Measurements from ENCODE around the gene ENG. TPM values are rescaled to one million over a fixed set of nuclear protein-coding genes. Genes with fewer than 3 reads are reported as not detected.
A peak's percentile ranks its signal among the peaks of the same experiment; 100 is the strongest.

The ENG gene
- total and polyA plus RNA-seq, 2 experiments from 2014 or later = 1.4 to 2.6 TPM

- Histone ChIP-seq H3K27me3 (ENCODE audit: insufficient read depth) (peaks cover 12% of the 10 kb centered on the region; the same call in 1 of the 2 replicates), H2AFZ (peak overlapping the region; percentile 66), H3K79me2 (replicated peaks; ENCODE audit: insufficient read depth) (no peaks in the 10 kb centered on the region), H3K9me2 (ENCODE audit: insufficient read depth) (no peaks in the 10 kb centered on the region), H3K4me1 (ENCODE audit: insufficient read depth) (peaks cover 8% of the 10 kb centered on the region), H3K4me2 (peak overlapping the region; percentile 65), H3K27ac (ENCODE audit: low read depth) (no peak overlapping the region), H4K20me1 (replicated peaks; ENCODE audit: insufficient read depth) (no peaks in the 10 kb centered on the region), H3K4me3 (peak overlapping the region; percentile 45; the same call in 1 of the 2 replicates), H3K36me3 (ENCODE audit: insufficient read depth) (no peaks in the 10 kb centered on the region; the same call in 1 of the 2 replicates), H3F3A (replicated peaks; ENCODE audit: low read depth) (peaks cover 14% of the 10 kb centered on the region)
- no peak for TF ChIP-seq JUNB (IDR thresholded peaks at IDR 0.05; ENCODE audit: unreplicated experiment)
- peak; percentile 65 for TF ChIP-seq POLR2AphosphoS5 (IDR thresholded peaks at IDR 0.05; ENCODE audit: low read depth)
- TF ChIP-seq CTCF (conservative IDR thresholded peaks at IDR 0.05; ENCODE audit: low read depth in 2 of 2) = peak; percentile 55 to 82
- no peak for TF ChIP-seq ETS1 (IDR thresholded peaks at IDR 0.05)
- no peaks in the 10 kb centered on the region; the same call in 2 of the 3 replicates for H3K9me3 Mint-ChIP-seq
- peak overlapping the region; percentile 70 for H3K4me3 Mint-ChIP-seq
- ATAC-seq (peak; percentile 87), DNase-seq (ENCODE audit: low spot score) (peak; percentile 97)
- no peaks in the 10 kb centered on the region for H3K36me3 Mint-ChIP-seq (ENCODE audit: low read depth)
- peaks cover 21% of the 10 kb centered on the region for H3K27me3 Mint-ChIP-seq (ENCODE audit: insufficient read depth, low read depth, poor library complexity)
- H3K27ac Mint-ChIP-seq = peak overlapping the region; percentile 77; the same call in 1 of the 2 replicates
- peaks cover 34% of the 10 kb centered on the region for H3K4me1 Mint-ChIP-seq
Observed at GRCh38 chr9:127825319-127826051, 29.0 kb downstream of the ENG start.

- Histone ChIP-seq H3K27me3 (ENCODE audit: insufficient read depth) (peaks cover 9% of the 10 kb centered on the region; the same call in 1 of the 2 replicates), H3F3A (replicated peaks; ENCODE audit: low read depth) (0 out of 2 replicates have a peak, but pooled peaks cover 6% of the 10 kb centered on the region), H3K27ac (ENCODE audit: low read depth) (no peak overlapping the region), H3K4me2 (no peak overlapping the region), H3K4me3 (no peak overlapping the region), H2AFZ (no peak overlapping the region), H3K79me2 (replicated peaks; ENCODE audit: insufficient read depth) (no peaks in the 10 kb centered on the region), H3K36me3 (ENCODE audit: insufficient read depth) (no peaks in the 10 kb centered on the region), H3K4me1 (ENCODE audit: insufficient read depth) (no peaks in the 10 kb centered on the region; the same call in 1 of the 2 replicates), H4K20me1 (replicated peaks; ENCODE audit: insufficient read depth) (no peaks in the 10 kb centered on the region; the same call in 1 of the 2 replicates), H3K9me2 (ENCODE audit: insufficient read depth) (no peaks in the 10 kb centered on the region)
- Mint-ChIP-seq H3K27ac (no peak overlapping the region), H3K9me3 (no peaks in the 10 kb centered on the region), H3K4me3 (no peak overlapping the region), H3K27me3 (ENCODE audit: insufficient read depth, low read depth, poor library complexity) (peaks cover 22% of the 10 kb centered on the region), H3K36me3 (ENCODE audit: low read depth) (peaks cover 10% of the 10 kb centered on the region; the same call in 2 of the 3 replicates), H3K4me1 (peaks cover 18% of the 10 kb centered on the region)
- no peak for ATAC-seq
- no peak for DNase-seq (ENCODE audit: low spot score)
- TF ChIP-seq, protein P1, sequence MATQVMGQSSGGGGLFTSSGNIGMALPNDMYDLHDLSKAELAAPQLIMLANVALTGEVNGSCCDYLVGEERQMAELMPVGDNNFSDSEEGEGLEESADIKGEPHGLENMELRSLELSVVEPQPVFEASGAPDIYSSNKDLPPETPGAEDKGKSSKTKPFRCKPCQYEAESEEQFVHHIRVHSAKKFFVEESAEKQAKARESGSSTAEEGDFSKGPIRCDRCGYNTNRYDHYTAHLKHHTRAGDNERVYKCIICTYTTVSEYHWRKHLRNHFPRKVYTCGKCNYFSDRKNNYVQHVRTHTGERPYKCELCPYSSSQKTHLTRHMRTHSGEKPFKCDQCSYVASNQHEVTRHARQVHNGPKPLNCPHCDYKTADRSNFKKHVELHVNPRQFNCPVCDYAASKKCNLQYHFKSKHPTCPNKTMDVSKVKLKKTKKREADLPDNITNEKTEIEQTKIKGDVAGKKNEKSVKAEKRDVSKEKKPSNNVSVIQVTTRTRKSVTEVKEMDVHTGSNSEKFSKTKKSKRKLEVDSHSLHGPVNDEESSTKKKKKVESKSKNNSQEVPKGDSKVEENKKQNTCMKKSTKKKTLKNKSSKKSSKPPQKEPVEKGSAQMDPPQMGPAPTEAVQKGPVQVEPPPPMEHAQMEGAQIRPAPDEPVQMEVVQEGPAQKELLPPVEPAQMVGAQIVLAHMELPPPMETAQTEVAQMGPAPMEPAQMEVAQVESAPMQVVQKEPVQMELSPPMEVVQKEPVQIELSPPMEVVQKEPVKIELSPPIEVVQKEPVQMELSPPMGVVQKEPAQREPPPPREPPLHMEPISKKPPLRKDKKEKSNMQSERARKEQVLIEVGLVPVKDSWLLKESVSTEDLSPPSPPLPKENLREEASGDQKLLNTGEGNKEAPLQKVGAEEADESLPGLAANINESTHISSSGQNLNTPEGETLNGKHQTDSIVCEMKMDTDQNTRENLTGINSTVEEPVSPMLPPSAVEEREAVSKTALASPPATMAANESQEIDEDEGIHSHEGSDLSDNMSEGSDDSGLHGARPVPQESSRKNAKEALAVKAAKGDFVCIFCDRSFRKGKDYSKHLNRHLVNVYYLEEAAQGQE (IDR thresholded peaks at IDR 0.05; ENCODE audit: unreplicated experiment) = no peak
- TF ChIP-seq NANOG (IDR thresholded peaks at IDR 0.05; ENCODE audit: borderline replicate concordance) = no peak
- TF ChIP-seq ETS1 (IDR thresholded peaks at IDR 0.05) = no peak
- no peak for TF ChIP-seq ZNF114 (CRISPR knock-in tag; IDR thresholded peaks at IDR 0.05)
- TF ChIP-seq POLR2AphosphoS5 (IDR thresholded peaks at IDR 0.05; ENCODE audit: low read depth) = no peak
- TF ChIP-seq ZNF331 (CRISPR knock-in tag; IDR thresholded peaks at IDR 0.05; ENCODE audit: low read depth) = no peak
- no peak for TF ChIP-seq CTCF (conservative IDR thresholded peaks at IDR 0.05; ENCODE audit: low read depth in 2 of 2)
- no peak for TF ChIP-seq STAT1 (IDR thresholded peaks at IDR 0.05; ENCODE audit: unreplicated experiment)
Observed at GRCh38 chr9:127822108-127822507, 32.4 kb downstream of the ENG start.

Data from GM23338 (cell line).